Vagina (tissue), 2 donors: ENCODE data around the gene KAZN.

ENCODE experiments used
- POLR2A ChIP-seq, 2 donors: fragments of 450-650 bp; IDR thresholded peaks; one replicate each; pipeline ENCODE4 v1.6.1; 2017; ENCODE audit warnings: antibody characterized with exemption in 2 of 2, mild to moderate bottlenecking in 2 of 2, moderate library complexity in 2 of 2
- TF ChIP-seq, protein P1 (sequence below), 3 experiments: fragments of 450-650 bp in 2 of 3; fragments of 200-600 bp in 1 of 3; sonication (generic) in 1 of 3; IDR thresholded peaks; one replicate each; pipeline ENCODE4 v1.5.1; 2017 to 2019; ENCODE audit warnings: antibody characterized with exemption in 3 of 3, mild to moderate bottlenecking in 2 of 3, moderate library complexity in 2 of 3

DNA sequence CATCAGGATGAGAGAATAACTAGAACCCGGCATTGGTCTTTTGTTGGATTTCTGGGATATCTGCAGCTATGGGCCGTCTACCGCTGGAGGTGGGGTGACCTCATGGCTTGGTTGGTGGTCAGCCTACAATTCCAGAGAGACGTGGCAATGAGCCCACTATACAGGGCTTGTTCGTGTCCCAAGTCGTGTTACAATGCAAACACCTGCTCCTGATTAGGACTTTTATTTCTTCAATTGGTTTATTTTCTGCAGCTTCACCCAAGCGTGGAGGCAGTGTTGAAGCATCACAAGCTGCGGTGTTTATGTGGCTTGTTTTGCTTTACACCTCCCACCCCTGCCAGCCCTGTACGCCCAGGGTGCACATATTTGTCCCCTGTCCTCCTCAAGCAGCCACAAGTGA, 343.4 kb downstream of the KAZN start:
- TF ChIP-seq, protein P1, sequence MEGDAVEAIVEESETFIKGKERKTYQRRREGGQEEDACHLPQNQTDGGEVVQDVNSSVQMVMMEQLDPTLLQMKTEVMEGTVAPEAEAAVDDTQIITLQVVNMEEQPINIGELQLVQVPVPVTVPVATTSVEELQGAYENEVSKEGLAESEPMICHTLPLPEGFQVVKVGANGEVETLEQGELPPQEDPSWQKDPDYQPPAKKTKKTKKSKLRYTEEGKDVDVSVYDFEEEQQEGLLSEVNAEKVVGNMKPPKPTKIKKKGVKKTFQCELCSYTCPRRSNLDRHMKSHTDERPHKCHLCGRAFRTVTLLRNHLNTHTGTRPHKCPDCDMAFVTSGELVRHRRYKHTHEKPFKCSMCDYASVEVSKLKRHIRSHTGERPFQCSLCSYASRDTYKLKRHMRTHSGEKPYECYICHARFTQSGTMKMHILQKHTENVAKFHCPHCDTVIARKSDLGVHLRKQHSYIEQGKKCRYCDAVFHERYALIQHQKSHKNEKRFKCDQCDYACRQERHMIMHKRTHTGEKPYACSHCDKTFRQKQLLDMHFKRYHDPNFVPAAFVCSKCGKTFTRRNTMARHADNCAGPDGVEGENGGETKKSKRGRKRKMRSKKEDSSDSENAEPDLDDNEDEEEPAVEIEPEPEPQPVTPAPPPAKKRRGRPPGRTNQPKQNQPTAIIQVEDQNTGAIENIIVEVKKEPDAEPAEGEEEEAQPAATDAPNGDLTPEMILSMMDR (IDR thresholded peaks at IDR 0.05): no peak
- TF ChIP-seq POLR2A (IDR thresholded peaks at IDR 0.05): no peak
